Fibroblast of villous mesenchyme (primary cell): ENCODE data around the gene RAD9A. TPM values are rescaled to one million over a fixed set of nuclear protein-coding genes. Genes with fewer than 3 reads are reported as not detected.

ENCODE experiments used
- DNase-seq: peaks from one replicate; pipeline ENCODE4 v3.0.0-alpha.2; 2010; ENCODE audit warnings: low read depth
- H3K4me3 ChIP-seq: 2 replicates; pipeline ENCODE4 v1.5.1; 2011; ENCODE audit warnings: low read depth, mild to moderate bottlenecking, low read length
- CTCF ChIP-seq: IDR thresholded peaks from 2 replicates; pipeline ENCODE4 v1.5.1; 2012; ENCODE audit warnings: low read depth, mild to moderate bottlenecking, low read length; ENCODE audit not compliant: insufficient read depth
- total RNA-seq: library from RNA; depleted of rRNA; stranded (reverse); fragments of >200 nt; gene quantifications from 2 replicates; pipeline ENCODE4 v1.2.3, GENCODE V29; 2012

The RAD9A gene
- total RNA-seq, 1 donor, result 4.3 TPM

GRCh38 chr11:67418476-67419281 lies 26.9 kb downstream of the RAD9A start:
- TF ChIP-seq CTCF, result no peak
- DNase-seq, result no peak
- no peak overlapping the region for H3K4me3 ChIP-seq

- no peak for DNase-seq
- H3K4me3 ChIP-seq, result no peak overlapping the region
- TF ChIP-seq CTCF, result no peak
These were observed 27.7 kb downstream of the RAD9A start for GRCh38 chr11:67419325-67420049.

GRCh38 chr11:67420147-67420645 lies 28.4 kb downstream of the RAD9A start:
- DNase-seq, result no peak
- TF ChIP-seq CTCF, result no peak
- peak overlapping the region; percentile 48 for H3K4me3 ChIP-seq

- TF ChIP-seq CTCF, result no peak
- H3K4me3 ChIP-seq, result peak overlapping the region; percentile 48
- DNase-seq, result peak; percentile 92
These were observed 29.1 kb downstream of the RAD9A start for GRCh38 chr11:67420646-67421429.

GRCh38 chr11:67421430-67422031 lies 29.7 kb downstream of the RAD9A start:
- peak overlapping the region; percentile 31 for H3K4me3 ChIP-seq
- TF ChIP-seq CTCF, result no peak
- no peak for DNase-seq

GRCh38 chr11:67422891-67423290 lies 31.1 kb downstream of the RAD9A start:
- DNase-seq, result no peak
- H3K4me3 ChIP-seq, result no peak overlapping the region
- no peak for TF ChIP-seq CTCF
